ENCODE results near the gene CCDC192.
"Not testable (repeated sequence)": the region's sequence is repeated elsewhere in the genome, so short reads cannot be mapped to it uniquely, and the experiment has no call there.

Gene CCDC192

DNA sequence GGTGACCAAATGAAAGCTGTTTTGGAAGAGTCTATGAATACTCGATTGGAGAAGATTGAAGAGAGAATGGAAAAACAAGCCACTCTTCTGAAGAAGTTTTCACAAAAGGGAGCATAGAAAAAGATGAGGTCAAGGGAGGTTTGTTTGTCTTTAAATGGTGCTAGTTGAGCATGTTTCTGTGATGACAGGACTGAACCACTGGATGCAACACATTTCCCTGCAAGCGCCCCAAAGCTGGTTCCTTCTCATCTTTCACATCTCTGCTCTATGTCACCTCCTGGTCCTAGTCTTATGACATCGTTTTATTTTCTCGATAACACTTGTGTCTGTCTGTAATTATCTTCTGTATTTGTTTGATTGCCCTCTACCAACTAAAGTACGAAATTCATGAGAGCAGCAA is 3.8 kb upstream of the CCDC192 start:
- DNase-seq (ENCODE audit: low read depth in 2 of 2), result no peak

- DNase-seq (ENCODE audit: low read depth in 2 of 2), result no peak
Measured at GRCh38 chr5:127700237-127700766, 2.9 kb upstream of the CCDC192 start.

- DNase-seq (ENCODE audit: low read depth in 2 of 2), result no peak
Measured at GRCh38 chr5:127702434-127702833, 757 bp upstream of the CCDC192 start.

DNA sequence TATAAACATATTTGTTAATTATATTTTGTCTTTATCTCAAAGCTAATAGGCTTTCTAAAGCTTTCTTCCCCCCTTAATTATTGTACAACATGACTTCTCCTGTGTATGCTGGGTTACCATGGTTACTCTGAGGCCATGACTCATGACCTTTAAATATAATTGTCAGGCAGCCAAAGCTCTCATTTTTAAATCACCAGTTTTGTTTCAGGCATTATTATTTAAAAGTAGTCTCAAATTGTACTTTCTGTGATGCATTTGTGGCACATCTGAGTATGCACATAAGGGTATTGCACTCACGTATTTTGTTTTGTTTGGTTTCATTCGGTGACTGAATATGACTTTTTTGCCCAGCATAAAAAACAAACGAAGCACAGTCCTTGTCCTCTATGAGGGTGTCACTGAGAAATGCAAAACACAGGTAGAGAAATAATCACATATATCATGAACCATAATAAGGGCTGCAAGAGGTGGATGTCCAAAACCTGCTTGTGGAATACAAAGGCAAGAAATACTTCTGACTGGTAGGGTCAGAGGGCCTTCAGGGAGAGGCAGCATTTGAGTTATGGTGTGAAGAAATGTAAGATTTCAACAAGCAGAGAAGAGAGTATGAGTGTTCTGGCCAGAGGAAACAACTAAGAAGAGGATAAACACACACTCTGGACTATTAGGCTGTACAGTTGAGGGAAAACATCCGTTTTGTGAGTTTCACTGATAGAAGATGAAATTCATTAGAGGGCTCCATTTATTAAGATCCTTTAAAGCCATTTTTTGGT is 2.1 kb downstream of the CCDC192 start:
- no peak for DNase-seq (ENCODE audit: low read depth in 2 of 2)

DNA sequence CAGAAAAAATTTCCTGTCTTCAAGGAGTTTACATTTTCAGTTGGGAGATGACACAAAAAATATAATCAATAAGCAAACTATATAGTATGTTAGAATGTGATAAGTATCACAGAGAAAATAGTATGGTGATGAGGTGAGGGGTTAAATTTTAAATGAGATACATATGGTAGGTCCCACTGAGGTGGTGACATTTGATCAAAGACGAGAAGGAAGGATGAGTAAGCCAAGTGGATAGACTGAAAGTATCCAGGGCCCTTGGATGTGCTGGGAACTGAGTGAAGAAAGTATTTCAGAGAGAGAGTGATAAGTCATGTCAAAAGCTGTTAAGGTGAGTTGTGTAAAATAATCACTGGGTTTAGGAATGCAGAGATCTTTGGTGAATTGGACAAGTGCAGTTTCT is 3.5 kb downstream of the CCDC192 start:
- no peak for DNase-seq (ENCODE audit: low read depth in 2 of 2)

- no peak for DNase-seq (ENCODE audit: low read depth in 2 of 2)
Measured at GRCh38 chr5:127707209-127707608, 4.0 kb downstream of the CCDC192 start.

DNA sequence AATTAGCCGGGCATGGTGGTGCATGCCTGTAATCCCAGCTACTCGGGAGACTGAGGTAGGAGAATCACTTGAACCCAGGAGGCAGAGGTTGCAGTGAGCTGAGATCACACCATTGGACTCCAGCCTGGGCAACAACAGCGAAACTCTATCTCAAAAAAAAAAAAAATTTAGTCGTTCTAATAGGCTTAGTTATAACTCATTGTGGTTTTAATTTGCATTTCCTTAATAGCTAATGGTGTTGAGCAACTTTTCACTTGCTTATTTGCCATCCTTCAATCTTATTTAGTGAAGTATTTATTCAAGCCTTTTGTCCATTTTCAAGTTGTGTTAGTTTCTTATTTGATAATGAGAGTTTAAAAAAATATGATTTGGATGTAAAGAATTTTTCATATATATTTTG is 9.9 kb downstream of the CCDC192 start:
- not testable (repeated sequence) for DNase-seq (ENCODE audit: low read depth in 2 of 2)

- no peak for DNase-seq (ENCODE audit: low read depth in 2 of 2)
Measured at GRCh38 chr5:127718181-127718580, 15.0 kb downstream of the CCDC192 start.

GRCh38 chr5:127723571-127723970 is 20.4 kb downstream of the CCDC192 start:
- no peak for DNase-seq (ENCODE audit: low read depth in 2 of 2)

GRCh38 chr5:127725673-127726072 is 22.5 kb downstream of the CCDC192 start:
- DNase-seq (ENCODE audit: low read depth in 2 of 2), result no peak

- no peak for DNase-seq (ENCODE audit: low read depth in 2 of 2)
Measured at GRCh38 chr5:127732963-127733362, 29.8 kb downstream of the CCDC192 start.

GRCh38 chr5:127739348-127739747 is 36.2 kb downstream of the CCDC192 start:
- not testable (repeated sequence) for DNase-seq (ENCODE audit: low read depth in 2 of 2)

- DNase-seq (ENCODE audit: low read depth in 2 of 2), result no peak
Measured at GRCh38 chr5:127739807-127740384, 36.7 kb downstream of the CCDC192 start.

DNA sequence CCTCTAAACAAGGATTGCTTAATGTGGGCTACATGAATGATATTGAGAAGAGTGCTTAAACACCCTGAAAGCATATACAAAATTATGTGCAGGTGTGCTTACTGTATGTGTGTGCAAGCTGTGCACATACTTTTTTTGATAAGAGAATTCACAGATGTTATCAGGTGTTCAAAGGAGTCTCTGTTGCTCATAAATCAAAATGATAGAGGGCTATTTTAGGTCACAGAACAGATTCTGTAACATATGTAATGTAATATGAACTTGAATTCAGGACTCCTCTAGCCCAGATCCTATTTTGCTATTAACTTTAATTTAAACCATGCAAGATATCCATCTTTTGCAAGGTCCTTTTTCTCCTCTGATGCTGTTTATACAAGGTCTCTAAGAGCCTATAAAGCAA is 38.2 kb downstream of the CCDC192 start:
- DNase-seq (ENCODE audit: low read depth in 2 of 2), result no peak

- no peak for DNase-seq (ENCODE audit: low read depth in 2 of 2)
Measured at GRCh38 chr5:127744241-127744640, 41.0 kb downstream of the CCDC192 start.

DNA sequence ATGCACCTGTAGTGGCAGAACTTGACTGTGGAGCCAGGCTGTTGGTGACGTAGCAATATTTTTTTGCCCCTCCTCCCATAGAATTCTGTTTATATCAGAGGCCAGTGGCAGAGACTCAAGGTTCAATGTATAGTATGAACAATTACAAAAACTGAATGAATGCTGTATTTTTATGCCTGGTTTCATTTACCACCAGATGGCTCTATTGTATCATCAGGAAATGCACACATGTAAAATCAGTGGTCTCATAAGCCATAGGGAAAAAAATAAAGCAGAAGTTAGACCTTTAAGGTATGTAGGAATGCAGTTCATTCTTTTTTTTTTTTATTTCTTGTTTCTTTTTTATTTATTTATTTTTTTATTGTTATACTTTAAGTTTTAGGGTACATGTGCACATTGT is 43.6 kb downstream of the CCDC192 start:
- DNase-seq (ENCODE audit: low read depth in 2 of 2), result no peak

DNA sequence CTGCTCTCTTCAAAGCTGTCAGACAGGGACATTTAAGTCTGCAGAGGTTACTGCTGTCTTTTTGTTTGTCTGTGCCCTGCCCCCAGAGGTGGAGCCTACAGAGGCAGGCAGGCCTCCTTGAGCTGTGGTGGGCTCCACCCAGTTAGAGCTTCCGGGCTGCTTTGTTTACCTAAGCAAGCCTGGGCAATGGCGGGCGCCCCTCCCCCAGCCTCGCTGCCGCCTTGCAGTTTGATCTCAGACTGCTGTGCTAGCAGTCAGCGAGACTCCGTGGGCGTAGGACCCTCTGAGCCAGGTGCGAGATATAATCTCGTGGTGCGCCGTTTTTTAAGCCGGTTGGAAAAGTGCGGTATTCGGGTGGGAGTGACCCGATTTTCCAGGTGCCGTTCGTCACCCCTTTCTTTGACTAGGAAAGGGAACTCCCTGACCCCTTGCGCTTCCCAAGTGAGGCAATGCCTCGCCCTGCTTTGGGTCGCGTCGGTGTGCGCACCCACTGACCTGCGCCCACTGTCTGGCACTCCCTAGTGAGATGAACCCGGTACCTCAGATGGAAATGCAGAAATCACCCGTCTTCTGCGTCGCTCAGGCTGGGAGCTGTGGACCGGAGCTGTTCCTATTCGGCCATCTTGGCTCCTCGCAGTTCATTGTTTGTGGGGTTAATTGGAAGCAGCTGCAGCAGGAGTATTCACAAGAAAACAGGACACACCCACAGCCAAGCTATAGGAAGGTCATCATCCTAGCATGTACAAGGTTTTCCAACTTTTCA is 49.5 kb downstream of the CCDC192 start:
- not testable (repeated sequence) for DNase-seq (ENCODE audit: low read depth in 2 of 2)

DNA sequence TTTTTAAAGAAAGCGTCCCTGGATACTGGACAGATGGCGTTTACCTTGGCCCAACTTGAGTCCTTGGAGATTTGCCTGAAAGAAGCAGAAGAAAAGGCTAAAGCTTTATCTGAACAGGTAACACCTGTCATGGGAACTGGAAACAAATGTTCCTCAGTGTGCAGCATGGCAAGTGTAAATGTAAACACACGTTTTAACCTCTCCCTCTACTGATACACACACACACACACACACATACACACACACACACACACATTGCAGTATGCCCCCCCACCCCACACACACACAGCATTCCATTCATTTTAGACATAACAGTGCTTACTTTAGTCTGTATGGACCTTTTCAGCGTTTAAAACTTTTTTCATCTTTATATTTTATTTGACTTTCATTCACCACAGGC is 51.1 kb downstream of the CCDC192 start:
- no peak for DNase-seq (ENCODE audit: low read depth in 2 of 2)

DNA sequence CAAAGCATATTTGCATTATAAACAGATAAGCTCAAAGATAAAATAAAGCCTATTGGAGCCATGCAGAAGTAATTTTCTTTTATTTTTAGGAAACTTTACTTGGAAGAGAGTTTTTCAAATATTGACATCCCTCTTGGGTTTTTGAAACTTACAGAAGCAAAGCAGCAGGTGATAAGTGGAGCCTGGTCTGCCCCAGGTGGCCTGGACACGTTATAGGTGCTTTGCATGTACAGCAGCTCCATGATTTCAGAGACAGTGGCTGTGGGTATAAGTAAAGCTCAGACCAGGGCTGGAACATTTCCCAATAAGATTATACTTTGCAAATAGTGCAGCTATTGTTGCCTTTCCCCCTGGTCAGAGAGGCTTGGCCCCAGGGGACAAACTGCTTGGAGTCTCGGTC is 51.5 kb downstream of the CCDC192 start:
- no peak for DNase-seq (ENCODE audit: low read depth in 2 of 2)

DNA sequence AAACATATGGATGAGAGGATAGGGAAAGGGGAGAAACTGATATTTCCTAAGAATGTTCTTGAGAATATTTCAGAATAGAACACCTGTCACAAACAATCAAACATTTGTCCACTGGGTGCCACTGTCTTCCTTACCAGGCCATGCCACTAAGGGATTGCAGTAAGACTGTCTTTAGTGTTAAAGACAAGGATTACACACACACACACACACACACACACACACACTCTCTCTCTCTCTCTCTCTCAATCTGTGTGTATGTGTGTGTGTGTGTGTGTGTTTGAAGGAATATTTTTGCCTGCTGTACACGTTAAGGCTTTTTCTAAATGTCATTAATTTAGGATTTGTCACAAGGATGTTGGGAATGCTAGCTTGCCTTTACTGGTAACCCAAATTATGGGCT is 54.4 kb downstream of the CCDC192 start:
- DNase-seq (ENCODE audit: low read depth in 2 of 2), result no peak

DNA sequence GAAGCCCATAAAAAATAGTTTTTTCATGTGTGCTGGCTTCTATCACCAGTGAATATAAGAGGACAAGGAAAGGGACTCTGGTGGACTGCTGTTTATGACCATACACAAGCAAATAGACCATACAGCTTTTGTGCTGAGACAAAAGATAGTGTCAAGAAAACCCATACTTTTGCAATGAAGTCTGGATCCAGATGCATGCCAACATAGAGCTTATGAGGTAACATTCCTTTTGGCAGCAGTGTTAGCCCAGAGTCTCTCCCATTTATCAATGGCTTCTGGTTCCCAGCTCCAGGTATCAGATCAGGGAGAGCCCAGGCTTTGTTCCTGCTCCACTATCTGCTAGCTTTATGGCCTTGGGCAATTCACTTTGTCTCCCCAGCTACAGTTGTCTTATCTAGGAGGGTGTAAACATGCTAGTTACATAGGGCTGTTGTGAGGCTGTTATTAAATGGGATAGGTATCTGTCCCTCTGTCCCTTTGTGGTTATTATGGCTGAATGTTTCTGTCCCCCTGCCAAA is 55.6 kb downstream of the CCDC192 start:
- no peak for DNase-seq (ENCODE audit: low read depth in 2 of 2)

DNA sequence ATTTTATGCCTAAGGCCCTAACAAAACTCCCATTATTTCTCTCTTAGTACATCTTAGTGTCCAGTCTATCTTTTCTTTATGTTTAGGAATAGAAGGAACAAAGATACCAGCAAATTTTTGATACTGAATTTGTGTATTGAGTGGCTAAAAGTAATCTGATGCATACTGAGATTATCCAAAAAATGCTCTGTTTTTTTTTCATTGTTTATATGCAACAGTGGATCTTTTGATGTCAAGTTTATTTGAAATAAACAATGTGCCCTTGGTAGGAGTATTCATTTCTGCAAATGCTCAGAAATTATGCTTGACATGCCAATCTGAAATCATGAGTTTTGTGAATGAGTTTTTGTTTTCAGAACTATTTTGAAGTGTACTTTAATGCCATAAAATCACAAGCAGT is 58.7 kb downstream of the CCDC192 start:
- DNase-seq (ENCODE audit: low read depth in 2 of 2), result no peak
